Left lung (tissue), 10 donors: Measurements from ENCODE around the gene MSGN1. TPM values are rescaled to one million over a fixed set of nuclear protein-coding genes. Genes with fewer than 3 reads are reported as not detected.
A peak's percentile ranks its signal among the peaks of the same experiment; 100 is the strongest.

Source experiments
- ATAC-seq: fragments of 200-7000 bp; cut with Tn5 transposase; one replicate; pipeline ENCODE4 v1.9.1; 2020; ENCODE audit warnings: moderate library complexity
- DNase-seq, 4 donors: peaks; one replicate each; pipeline ENCODE4 v3.0.0-alpha.2; 2013 to 2020
- H3K27ac ChIP-seq, 2 donors: fragments of 200-600 bp; sonication (generic) in 1 of 2; one replicate each; pipeline versions ENCODE4 v1.5.0 to v1.8.0; 2020 to 2021
- H3K27me3 ChIP-seq, 2 donors: fragments of 200-600 bp; sonication (generic) in 1 of 2; one replicate each; pipeline versions ENCODE4 v1.5.0 to v1.8.0; 2020 to 2021
- H3K36me3 ChIP-seq, 2 donors: fragments of 200-600 bp; sonication (generic) in 1 of 2; one replicate each; pipeline versions ENCODE4 v1.5.0 to v1.8.0; 2020 to 2021
- H3K4me1 ChIP-seq, 2 donors: fragments of 200-600 bp; one replicate each; pipeline ENCODE4 v1.8.0; 2021
- H3K4me3 ChIP-seq, 2 donors: fragments of 200-600 bp; sonication (generic) in 1 of 2; one replicate each; pipeline versions ENCODE4 v1.5.0 to v1.8.0; 2020 to 2021; ENCODE audit warnings: mild to moderate bottlenecking in 1 of 2
- H3K9me3 ChIP-seq, 2 donors: fragments of 200-600 bp; sonication (generic) in 1 of 2; one replicate each; pipeline versions ENCODE4 v1.5.0 to v1.8.0; 2020 to 2021
- intact Hi-C, 2 donors: fragments of 100-400 bp; cut with DNase I; formaldehyde crosslinking; loops; one replicate each; pipeline versions ENCODE4 v1.11.2 to v1.14.2; 2022
- polyA plus RNA-seq, 6 donors: library from polyadenylated mRNA; unstranded; fragments of 120-200 nt; gene quantifications; one replicate each; pipeline ENCODE4 v1.2.1, GENCODE V29; 2013; ENCODE audit not compliant: insufficient read length in 6 of 6
- total RNA-seq, 2 donors: library from RNA; stranded (reverse); fragmentation: NEBNext Ultra II Directional; extraction: Animal tissue kit (Norgen Biotek cat#: 25700); gene quantifications; one replicate each; pipeline ENCODE4 v1.2.1, GENCODE V29; 2021
- TF ChIP-seq, protein P1 (sequence below), 2 donors: fragments of 200-600 bp; sonication (generic) in 1 of 2; IDR thresholded peaks; one replicate each; pipeline versions ENCODE4 v1.5.0 to v1.8.0; 2021; ENCODE audit warnings: antibody characterized with exemption in 2 of 2
- donor health status: DM: no; HTN: yes; CAD: no.
- donor health status: DM: no; HTN: no; CAD: no.

MSGN1 gene
- total and polyA plus RNA-seq, 8 donors, result not detected

DNA sequence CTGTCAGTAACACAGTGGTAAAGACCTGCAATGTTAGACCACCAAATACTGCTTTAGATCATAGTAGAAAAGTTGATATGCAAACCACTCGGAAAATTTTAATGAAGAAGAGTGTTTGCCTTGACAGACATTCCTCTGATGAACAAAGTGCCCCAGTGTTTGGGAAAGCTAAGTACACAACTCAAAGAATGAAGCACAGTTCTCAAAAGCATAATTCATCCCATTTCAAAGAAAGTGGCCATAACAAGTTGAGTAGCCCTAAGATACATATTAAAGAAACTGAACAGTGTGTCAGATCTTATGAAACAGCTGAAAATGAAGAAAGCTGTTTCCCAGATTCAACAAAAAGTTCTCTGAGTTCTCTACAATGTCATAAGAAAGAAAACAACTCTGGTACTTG is 34.8 kb upstream of the MSGN1 start:
- H3K4me1 ChIP-seq, result no peaks in the 10 kb centered on the region
- TF ChIP-seq, protein P1, sequence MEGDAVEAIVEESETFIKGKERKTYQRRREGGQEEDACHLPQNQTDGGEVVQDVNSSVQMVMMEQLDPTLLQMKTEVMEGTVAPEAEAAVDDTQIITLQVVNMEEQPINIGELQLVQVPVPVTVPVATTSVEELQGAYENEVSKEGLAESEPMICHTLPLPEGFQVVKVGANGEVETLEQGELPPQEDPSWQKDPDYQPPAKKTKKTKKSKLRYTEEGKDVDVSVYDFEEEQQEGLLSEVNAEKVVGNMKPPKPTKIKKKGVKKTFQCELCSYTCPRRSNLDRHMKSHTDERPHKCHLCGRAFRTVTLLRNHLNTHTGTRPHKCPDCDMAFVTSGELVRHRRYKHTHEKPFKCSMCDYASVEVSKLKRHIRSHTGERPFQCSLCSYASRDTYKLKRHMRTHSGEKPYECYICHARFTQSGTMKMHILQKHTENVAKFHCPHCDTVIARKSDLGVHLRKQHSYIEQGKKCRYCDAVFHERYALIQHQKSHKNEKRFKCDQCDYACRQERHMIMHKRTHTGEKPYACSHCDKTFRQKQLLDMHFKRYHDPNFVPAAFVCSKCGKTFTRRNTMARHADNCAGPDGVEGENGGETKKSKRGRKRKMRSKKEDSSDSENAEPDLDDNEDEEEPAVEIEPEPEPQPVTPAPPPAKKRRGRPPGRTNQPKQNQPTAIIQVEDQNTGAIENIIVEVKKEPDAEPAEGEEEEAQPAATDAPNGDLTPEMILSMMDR (IDR thresholded peaks at IDR 0.05), result no peak
- ATAC-seq (peak; percentile 36), DNase-seq (no peak)
- intact Hi-C loops, result no loop called here
- no peak overlapping the region for H3K27ac ChIP-seq
- no peaks in the 10 kb centered on the region for H3K27me3 ChIP-seq
- H3K4me3 ChIP-seq, result no peak overlapping the region
- peaks cover 0 to 3% of the 10 kb centered on the region in 2 donors for H3K9me3 ChIP-seq
- H3K36me3 ChIP-seq, result peaks cover 0 to 26% of the 10 kb centered on the region in 2 donors

DNA sequence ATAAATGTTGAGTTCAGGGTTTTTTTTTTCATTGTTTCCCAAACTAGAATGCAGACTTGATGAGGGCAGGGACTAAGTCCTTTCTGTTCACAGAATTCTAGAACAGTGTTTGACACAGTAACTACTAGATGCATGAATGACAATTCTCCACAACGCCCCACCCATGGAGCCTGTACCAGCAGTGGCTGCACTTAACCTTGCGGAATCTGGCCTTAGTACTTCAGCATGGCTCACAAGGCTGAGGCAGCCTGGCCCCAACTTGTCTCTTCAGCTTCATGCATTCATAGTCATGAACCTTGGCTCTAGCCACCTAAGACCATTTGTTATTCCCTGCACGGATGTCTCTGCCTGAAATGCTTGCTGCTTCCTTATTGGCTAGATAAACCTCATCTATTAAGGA is 29.5 kb upstream of the MSGN1 start:
- Histone ChIP-seq H3K27me3 (no peaks in the 10 kb centered on the region), H3K9me3 (no peaks in the 10 kb centered on the region), H3K4me3 (no peak overlapping the region), H3K27ac (no peak overlapping the region), H3K36me3 (peaks cover 0 to 4% of the 10 kb centered on the region in 2 donors), H3K4me1 (peaks cover 0 to 5% of the 10 kb centered on the region in 2 donors)
- TF ChIP-seq, protein P1 (IDR thresholded peaks at IDR 0.05), result no peak
- intact Hi-C loops, result no loop called here
- ATAC-seq, result no peak
- DNase-seq, result no peak

DNA sequence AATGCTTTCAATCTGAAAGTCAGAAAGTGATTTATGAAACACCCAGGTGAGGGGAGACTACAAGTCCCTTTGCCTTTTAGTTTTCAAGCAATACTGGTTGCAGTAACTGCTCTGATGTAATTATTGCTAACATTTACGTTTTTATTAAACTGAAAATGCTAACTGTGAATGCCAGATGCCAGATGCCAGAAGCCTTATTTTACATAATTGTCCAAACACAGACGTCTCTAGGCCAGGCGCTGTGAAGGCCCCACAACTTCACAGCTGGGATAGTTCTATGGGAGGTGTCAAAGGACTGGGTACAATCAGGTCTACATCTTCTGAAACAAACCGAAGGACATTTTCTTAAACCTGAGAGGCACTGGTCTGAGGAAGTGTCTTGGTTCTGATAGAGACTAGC is 27.5 kb upstream of the MSGN1 start:
- H3K27ac ChIP-seq, result no peak overlapping the region
- ATAC-seq (no peak), DNase-seq (no peak)
- H3K27me3 ChIP-seq, result no peaks in the 10 kb centered on the region
- H3K4me3 ChIP-seq, result no peak overlapping the region
- H3K4me1 ChIP-seq, result peaks cover 3 to 5% of the 10 kb centered on the region in 2 donors
- no peaks in the 10 kb centered on the region for H3K9me3 ChIP-seq
- no peaks in the 10 kb centered on the region for H3K36me3 ChIP-seq
- intact Hi-C loops, result no loop called here
- TF ChIP-seq, protein P1 (IDR thresholded peaks at IDR 0.05), result no peak

DNA sequence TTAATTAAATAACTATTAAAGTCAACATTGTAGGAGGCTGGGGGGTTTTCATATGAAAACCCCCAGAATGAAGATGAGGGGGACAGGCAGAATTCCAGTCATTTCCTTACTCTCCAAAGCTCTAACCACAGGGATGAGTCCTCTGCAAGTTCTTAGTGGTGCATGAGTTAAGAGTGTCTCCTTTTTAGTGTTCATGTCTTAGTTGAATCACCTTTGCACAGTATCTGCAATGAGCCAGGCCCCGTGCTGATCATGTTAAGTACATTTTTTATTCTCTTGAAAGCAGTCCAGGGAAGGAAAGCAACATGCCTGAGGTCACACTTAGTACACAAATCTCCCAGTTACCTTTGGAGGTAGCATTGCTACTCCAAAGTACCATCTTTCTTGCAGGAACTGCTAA is 25.7 kb upstream of the MSGN1 start:
- Histone ChIP-seq H3K27ac (no peak overlapping the region), H3K27me3 (no peaks in the 10 kb centered on the region), H3K36me3 (no peaks in the 10 kb centered on the region), H3K9me3 (no peaks in the 10 kb centered on the region), H3K4me3 (no peak overlapping the region), H3K4me1 (peaks cover 3 to 5% of the 10 kb centered on the region in 2 donors)
- no peak for ATAC-seq
- TF ChIP-seq, protein P1 (IDR thresholded peaks at IDR 0.05), result no peak
- intact Hi-C loops, result no loop called here
- no peak for DNase-seq

DNA sequence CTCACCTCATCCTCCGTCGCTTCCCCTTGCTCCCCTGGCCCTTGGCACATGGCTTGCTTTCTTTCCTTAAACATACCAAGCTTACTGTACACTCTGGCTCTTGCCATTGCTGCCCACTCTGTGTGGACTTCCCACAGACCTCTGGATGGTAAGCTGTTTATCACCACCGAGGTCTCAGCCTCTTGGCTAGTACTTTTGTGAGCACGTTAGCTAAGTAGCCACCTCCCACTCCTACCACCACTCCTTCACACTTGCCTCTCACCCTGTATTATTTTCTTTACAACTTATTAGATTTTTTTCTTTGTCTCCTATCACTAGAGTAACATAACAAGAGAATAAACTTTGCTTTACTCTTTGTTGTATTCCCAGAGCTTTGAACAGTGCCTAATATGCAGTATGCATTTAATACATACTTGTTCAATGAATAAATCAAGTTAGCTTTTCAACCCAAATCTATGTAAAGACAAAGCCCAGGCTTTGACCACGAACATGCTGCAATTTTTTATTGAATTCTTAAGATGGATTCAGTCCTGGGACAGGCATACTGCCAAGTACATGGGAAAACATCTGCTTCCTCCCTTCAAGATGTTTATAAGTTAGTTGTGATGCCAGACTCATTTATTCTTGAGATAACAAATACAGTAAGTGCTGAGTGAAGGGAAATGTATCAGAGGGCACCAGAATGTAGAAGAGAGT is 25.0 kb upstream of the MSGN1 start:
- Histone ChIP-seq H3K36me3 (no peaks in the 10 kb centered on the region), H3K27me3 (no peaks in the 10 kb centered on the region), H3K9me3 (no peaks in the 10 kb centered on the region), H3K4me1 (peaks cover 3 to 5% of the 10 kb centered on the region in 2 donors), H3K27ac (no peak overlapping the region), H3K4me3 (no peak overlapping the region)
- ATAC-seq, result no peak
- intact Hi-C loops, result no loop called here
- peak in 2 of 4 donors; percentile 42 to 56 for DNase-seq
- TF ChIP-seq, protein P1 (IDR thresholded peaks at IDR 0.05), result no peak
